Skeletal muscle satellite cell (primary cell): ENCODE measurements around the gene CCNY.
A peak's percentile ranks its signal among the peaks of the same experiment; 100 is the strongest.

Source experiments
- H3K27me3 ChIP-seq: 2 replicates; pipeline ENCODE4 v1.7.0; 2013; ENCODE audit warnings: low read length; ENCODE audit not compliant: control insufficient read depth, insufficient read depth
- H3K36me3 ChIP-seq: 2 replicates; pipeline ENCODE4 v1.7.0; 2013; ENCODE audit warnings: mild to moderate bottlenecking, control low read depth, low read length; ENCODE audit not compliant: insufficient read depth
- H3K4me1 ChIP-seq: 2 replicates; pipeline ENCODE4 v1.7.0; 2013; ENCODE audit warnings: low read length; ENCODE audit not compliant: control insufficient read depth, insufficient read depth
- H3K4me2 ChIP-seq: 2 replicates; pipeline ENCODE4 v1.7.0; 2013; ENCODE audit warnings: mild to moderate bottlenecking, low read length
- H3K4me3 ChIP-seq: 2 replicates; pipeline ENCODE4 v1.7.0; 2013; ENCODE audit warnings: low read length
- H3K9ac ChIP-seq: 2 replicates; pipeline ENCODE4 v1.7.0; 2013; ENCODE audit warnings: mild to moderate bottlenecking, low read depth, low read length, moderate library complexity
- H3K9me3 ChIP-seq: replicated peaks from 2 replicates; pipeline ENCODE4 v1.7.0; 2013; ENCODE audit warnings: mild to moderate bottlenecking, control low read depth, low read length

The CCNY gene

GRCh38 chr10:35574924-35575352, 238.6 kb downstream of the CCNY start:
- peaks cover 33% of the 10 kb centered on the region for H3K4me1 ChIP-seq
- H3K27me3 ChIP-seq: no peaks in the 10 kb centered on the region
- H3K4me3 ChIP-seq: no peak overlapping the region
- H3K9ac ChIP-seq: peak overlapping the region; percentile 53
- peaks cover 9% of the 10 kb centered on the region for H3K36me3 ChIP-seq
- H3K9me3 ChIP-seq: no peaks in the 10 kb centered on the region
- peak overlapping the region; percentile 49 for H3K4me2 ChIP-seq

GRCh38 chr10:35575640-35576039, 239.3 kb downstream of the CCNY start:
- Histone ChIP-seq H3K36me3 (peaks cover 9% of the 10 kb centered on the region), H3K9ac (peak overlapping the region; percentile 53), H3K4me2 (peak overlapping the region; percentile 49), H3K9me3 (no peaks in the 10 kb centered on the region), H3K27me3 (no peaks in the 10 kb centered on the region), H3K4me1 (peaks cover 33% of the 10 kb centered on the region), H3K4me3 (peak overlapping the region; percentile 4)

DNA sequence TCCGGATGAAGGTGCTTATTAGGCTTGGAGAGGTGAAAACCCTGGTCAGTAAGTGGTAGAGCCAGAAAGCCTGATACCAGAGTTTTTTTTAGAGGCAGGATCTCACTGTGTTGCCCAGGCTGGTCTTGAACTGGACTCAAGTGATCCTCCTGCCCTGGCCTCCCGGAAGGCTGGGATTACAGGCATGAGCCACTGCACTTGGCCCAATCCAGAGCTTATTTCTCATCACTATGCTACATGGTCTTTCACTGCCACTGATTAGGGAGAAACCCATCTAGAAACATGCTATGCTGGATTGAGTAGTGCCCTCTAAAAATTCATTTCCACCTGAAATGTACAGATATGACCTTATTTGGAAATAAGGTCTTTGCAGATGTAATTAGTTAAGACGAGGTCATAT, 240.4 kb downstream of the CCNY start:
- Histone ChIP-seq H3K4me2 (no peak overlapping the region), H3K9ac (no peak overlapping the region), H3K27me3 (no peaks in the 10 kb centered on the region), H3K9me3 (no peaks in the 10 kb centered on the region), H3K4me1 (peaks cover 33% of the 10 kb centered on the region), H3K4me3 (no peak overlapping the region), H3K36me3 (peaks cover 9% of the 10 kb centered on the region)

DNA sequence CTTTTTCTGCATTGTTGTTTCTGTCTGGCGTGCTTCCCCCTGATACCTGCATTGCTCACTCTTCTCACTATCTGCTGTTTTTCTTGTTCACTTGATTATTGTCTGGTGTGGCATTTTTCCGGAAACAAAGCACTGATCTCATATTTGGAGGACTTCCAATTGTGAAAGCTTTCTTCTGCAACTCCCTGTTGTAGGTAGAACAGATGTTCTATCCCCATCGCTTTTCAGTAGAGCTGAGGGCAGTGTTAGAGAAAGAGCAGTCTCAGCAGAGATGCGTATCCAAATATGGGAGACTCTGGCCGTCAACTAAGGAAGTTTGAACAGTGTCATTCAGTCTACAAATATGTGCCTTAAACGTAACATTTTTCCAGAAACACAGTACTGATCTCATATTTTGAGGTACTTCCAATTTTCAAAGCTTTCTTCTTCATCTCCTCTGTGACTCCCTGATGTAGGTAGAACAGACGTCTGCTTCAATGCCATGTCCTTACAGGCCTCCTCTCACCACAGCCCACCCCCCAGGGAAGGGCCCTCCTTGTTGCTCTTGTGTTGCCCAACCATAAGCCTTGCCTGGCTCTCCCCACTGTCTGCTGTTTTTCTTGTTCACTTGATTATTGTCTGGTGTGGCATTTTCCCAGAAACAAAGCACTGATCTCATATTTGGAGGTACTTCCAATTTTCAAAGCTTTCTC, 241.8 kb downstream of the CCNY start:
- Histone ChIP-seq H3K4me3 (no peak overlapping the region), H3K9ac (no peak overlapping the region), H3K36me3 (peaks cover 7% of the 10 kb centered on the region), H3K9me3 (no peaks in the 10 kb centered on the region), H3K4me2 (no peak overlapping the region), H3K4me1 (peaks cover 33% of the 10 kb centered on the region), H3K27me3 (no peaks in the 10 kb centered on the region)

- Histone ChIP-seq H3K36me3 (peaks cover 7% of the 10 kb centered on the region), H3K27me3 (no peaks in the 10 kb centered on the region), H3K4me1 (peaks cover 33% of the 10 kb centered on the region), H3K4me2 (no peak overlapping the region), H3K9ac (no peak overlapping the region), H3K9me3 (no peaks in the 10 kb centered on the region), H3K4me3 (no peak overlapping the region)
Measured at GRCh38 chr10:35578618-35578956, 242.3 kb downstream of the CCNY start.

GRCh38 chr10:35579116-35579515, 242.8 kb downstream of the CCNY start:
- H3K4me3 ChIP-seq: no peak overlapping the region
- H3K36me3 ChIP-seq: peaks cover 7% of the 10 kb centered on the region
- peaks cover 32% of the 10 kb centered on the region for H3K4me1 ChIP-seq
- H3K27me3 ChIP-seq: no peaks in the 10 kb centered on the region
- H3K9me3 ChIP-seq: no peaks in the 10 kb centered on the region
- no peak overlapping the region for H3K9ac ChIP-seq
- no peak overlapping the region for H3K4me2 ChIP-seq

DNA sequence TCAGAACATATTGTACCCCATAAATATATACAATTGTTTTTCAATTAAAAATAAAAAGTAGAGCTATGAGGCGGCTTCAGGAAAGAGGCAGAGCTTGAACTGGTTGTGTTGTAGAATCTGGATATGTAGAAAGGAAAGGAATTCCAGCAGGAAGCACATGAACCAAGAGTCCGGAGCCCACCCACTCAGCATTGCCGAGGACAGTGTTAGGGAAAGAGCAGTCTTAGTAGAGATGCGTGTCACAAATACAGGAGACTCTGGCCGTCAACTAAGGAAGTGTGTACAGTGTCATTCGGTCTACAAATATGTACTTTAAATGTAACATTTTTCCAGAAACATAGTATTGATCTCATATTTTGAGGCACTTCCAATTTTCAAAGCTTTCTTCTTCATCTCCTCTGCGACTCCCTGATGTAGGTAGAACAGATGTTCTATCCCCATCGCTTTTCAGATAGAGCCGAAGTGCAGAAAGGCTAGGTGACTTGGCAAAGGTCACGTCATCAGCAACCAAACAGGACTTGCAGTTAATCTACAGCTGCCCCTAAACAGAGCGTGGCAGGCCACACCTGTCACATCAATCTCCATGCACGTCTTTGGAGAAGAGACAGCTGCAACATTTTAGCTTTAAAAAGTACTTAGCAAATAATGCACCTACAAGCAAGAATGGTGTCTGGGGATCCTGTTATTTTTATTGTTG, 243.6 kb downstream of the CCNY start:
- Histone ChIP-seq H3K9me3 (no peaks in the 10 kb centered on the region), H3K4me1 (peaks cover 25% of the 10 kb centered on the region), H3K4me2 (no peak overlapping the region), H3K9ac (no peak overlapping the region), H3K4me3 (no peak overlapping the region), H3K27me3 (no peaks in the 10 kb centered on the region), H3K36me3 (peaks cover 7% of the 10 kb centered on the region)

GRCh38 chr10:35580423-35580770, 244.1 kb downstream of the CCNY start:
- H3K4me2 ChIP-seq: no peak overlapping the region
- H3K9ac ChIP-seq: no peak overlapping the region
- no peaks in the 10 kb centered on the region for H3K9me3 ChIP-seq
- peaks cover 20% of the 10 kb centered on the region for H3K4me1 ChIP-seq
- no peaks in the 10 kb centered on the region for H3K27me3 ChIP-seq
- peaks cover 7% of the 10 kb centered on the region for H3K36me3 ChIP-seq
- H3K4me3 ChIP-seq: no peak overlapping the region

- no peak overlapping the region for H3K9ac ChIP-seq
- peaks cover 13% of the 10 kb centered on the region for H3K4me1 ChIP-seq
- H3K4me2 ChIP-seq: no peak overlapping the region
- no peaks in the 10 kb centered on the region for H3K36me3 ChIP-seq
- no peak overlapping the region for H3K4me3 ChIP-seq
- no peaks in the 10 kb centered on the region for H3K9me3 ChIP-seq
- peaks cover 6% of the 10 kb centered on the region for H3K27me3 ChIP-seq
Measured at GRCh38 chr10:35581655-35582054, 245.3 kb downstream of the CCNY start.

DNA sequence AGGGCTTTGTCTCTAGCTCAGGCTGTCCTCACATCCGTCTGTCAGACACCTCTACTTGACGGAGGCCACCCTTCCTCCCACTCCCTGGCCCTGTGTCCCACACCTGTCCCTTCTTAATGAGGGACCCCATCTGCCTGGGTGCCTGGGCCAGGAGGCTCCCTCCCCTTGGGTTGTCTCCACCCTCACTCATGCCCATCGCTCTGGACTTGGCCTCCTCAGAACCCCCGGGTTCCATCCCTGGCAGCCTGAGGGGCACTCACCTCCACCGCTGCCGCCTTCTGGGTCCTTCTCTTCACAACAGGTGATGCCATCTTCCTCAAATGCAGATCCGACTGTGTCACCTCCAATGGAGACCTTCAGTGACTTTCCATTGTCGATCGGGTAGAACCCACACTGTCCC, 248.6 kb downstream of the CCNY start:
- H3K4me1 ChIP-seq: no peaks in the 10 kb centered on the region
- H3K4me3 ChIP-seq: no peak overlapping the region
- H3K9me3 ChIP-seq: no peaks in the 10 kb centered on the region
- no peaks in the 10 kb centered on the region for H3K36me3 ChIP-seq
- peaks cover 9% of the 10 kb centered on the region for H3K27me3 ChIP-seq
- H3K4me2 ChIP-seq: no peak overlapping the region
- no peak overlapping the region for H3K9ac ChIP-seq

GRCh38 chr10:35585356-35585755, 249.0 kb downstream of the CCNY start:
- Histone ChIP-seq H3K9ac (no peak overlapping the region), H3K36me3 (no peaks in the 10 kb centered on the region), H3K4me3 (no peak overlapping the region), H3K4me1 (no peaks in the 10 kb centered on the region), H3K27me3 (peaks cover 9% of the 10 kb centered on the region), H3K9me3 (no peaks in the 10 kb centered on the region), H3K4me2 (no peak overlapping the region)
